ENCODE results near the gene GIGYF1. TPM values are rescaled to one million over a fixed set of nuclear protein-coding genes. Genes with fewer than 3 reads are reported as not detected.

The GIGYF1 gene
- total RNA-seq, 2 donors from 2014 or later: 37.0 to 82.2 TPM

GRCh38 chr7:100649826-100650565 lies 44.1 kb downstream of the GIGYF1 start:
- H3K4me1 ChIP-seq (replicated peaks): no peaks in the 10 kb centered on the region
- no peaks in the 10 kb centered on the region for H3K9me3 ChIP-seq
- no peak for DNase-seq (ENCODE audit: low spot score)

GRCh38 chr7:100642534-100642907 lies 51.5 kb downstream of the GIGYF1 start:
- DNase-seq (ENCODE audit: low spot score): no peak
- 72% methylated on average over 11 of the region's 11 CpGs for WGBS
- H3K4me3 ChIP-seq: no peak overlapping the region
- H3K36me3 ChIP-seq: no peaks in the 10 kb centered on the region
- no peak for TF ChIP-seq POLR2A (IDR thresholded peaks at IDR 0.05)
- no peak for TF ChIP-seq POLR2AphosphoS5 (IDR thresholded peaks at IDR 0.05)
- no peak for TF ChIP-seq CTCF (IDR thresholded peaks at IDR 0.05)
- intact Hi-C loops (cut with DNase I): no loop called here
- peaks cover 3% of the 10 kb centered on the region for H3K27me3 ChIP-seq (replicated peaks; ENCODE audit: insufficient read depth)
- H3K27ac ChIP-seq: no peak overlapping the region
- no peaks in the 10 kb centered on the region for H3K9me3 ChIP-seq
- no peaks in the 10 kb centered on the region for H3K4me1 ChIP-seq (replicated peaks)

More at GRCh38 chr7:100649826-100650565, 44.1 kb downstream of the GIGYF1 start:
- 67% methylated on average over 15 of the region's 15 CpGs for WGBS
- Histone ChIP-seq H3K36me3 (no peaks in the 10 kb centered on the region), H3K4me3 (no peak overlapping the region), H3K27ac (no peak overlapping the region), H3K27me3 (replicated peaks; ENCODE audit: insufficient read depth) (peaks cover 4% of the 10 kb centered on the region)
- TF ChIP-seq CTCF (IDR thresholded peaks at IDR 0.05) (no peak), POLR2A (IDR thresholded peaks at IDR 0.05) (no peak), POLR2AphosphoS5 (IDR thresholded peaks at IDR 0.05) (no peak)
- intact Hi-C loops (cut with DNase I): no loop called here

- H3K4me3 ChIP-seq: no peak overlapping the region
- WGBS: 84% methylated on average over 10 of the region's 10 CpGs
- no peak for DNase-seq (ENCODE audit: low spot score)
Observed at GRCh38 chr7:100641860-100642533, 52.1 kb downstream of the GIGYF1 start.

GRCh38 chr7:100641463-100641859 lies 52.6 kb downstream of the GIGYF1 start, which contains the start of gene TFR2:
Gene TFR2 (minus strand): TSS chr7:100641552. CDS start chr7:100641509, 43 bp downstream.
- DNase-seq (ENCODE audit: low spot score): no peak
- Histone ChIP-seq H3K27ac (no peak within 1 kb of the TSS), H3K36me3 (no peaks in the 10 kb centered on the region), H3K9me3 (no peaks in the 10 kb centered on the region), H3K27me3 (replicated peaks; ENCODE audit: insufficient read depth) (peaks cover 3% of the 10 kb centered on the region), H3K4me1 (replicated peaks) (no peaks in the 10 kb centered on the region), H3K4me3 (no peak within 1 kb of the TSS)
- intact Hi-C loops (cut with DNase I): no loop called here
- no peak for TF ChIP-seq POLR2A (IDR thresholded peaks at IDR 0.05)
- 50% methylated on average over 10 of the region's 10 CpGs for WGBS

More at GRCh38 chr7:100641860-100642533, 52.1 kb downstream of the GIGYF1 start:
- Histone ChIP-seq H3K27me3 (replicated peaks; ENCODE audit: insufficient read depth) (peaks cover 3% of the 10 kb centered on the region), H3K36me3 (no peaks in the 10 kb centered on the region), H3K9me3 (no peaks in the 10 kb centered on the region), H3K4me1 (replicated peaks) (no peaks in the 10 kb centered on the region), H3K27ac (no peak overlapping the region)
- intact Hi-C loops (cut with DNase I): no loop called here
- TF ChIP-seq POLR2AphosphoS5 (IDR thresholded peaks at IDR 0.05) (no peak), POLR2A (IDR thresholded peaks at IDR 0.05) (no peak), CTCF (IDR thresholded peaks at IDR 0.05) (no peak)

- Histone ChIP-seq H3K4me1 (replicated peaks) (no peaks in the 10 kb centered on the region), H3K4me3 (no peak overlapping the region), H3K27me3 (replicated peaks; ENCODE audit: insufficient read depth) (peaks cover 3% of the 10 kb centered on the region), H3K9me3 (no peaks in the 10 kb centered on the region), H3K27ac (no peak overlapping the region), H3K36me3 (no peaks in the 10 kb centered on the region)
- no peak for DNase-seq (ENCODE audit: low spot score)
- TF ChIP-seq CTCF (IDR thresholded peaks at IDR 0.05): no peak
- no peak for TF ChIP-seq POLR2AphosphoS5 (IDR thresholded peaks at IDR 0.05)
- TF ChIP-seq POLR2A (IDR thresholded peaks at IDR 0.05): no peak
- intact Hi-C loops (cut with DNase I): no loop called here
- WGBS: 71% methylated on average over 23 of the region's 24 CpGs
Observed at GRCh38 chr7:100640517-100641440, 53.3 kb downstream of the GIGYF1 start.
